ENCODE measurements around the gene ATP10A.

The ATP10A gene

GRCh38 chr15:25717457-25718168 lies 145.5 kb downstream of the ATP10A start:
- DNase-seq, result peak; percentile 85

- DNase-seq, result no peak
These were observed 146.0 kb downstream of the ATP10A start for GRCh38 chr15:25717127-25717456.

GRCh38 chr15:25716414-25717126 lies 146.6 kb downstream of the ATP10A start:
- no peak for DNase-seq

GRCh38 chr15:25715536-25716413 lies 147.4 kb downstream of the ATP10A start:
- DNase-seq, result no peak

- no peak for DNase-seq
These were observed 148.6 kb downstream of the ATP10A start for GRCh38 chr15:25714538-25714840.

GRCh38 chr15:25713736-25714537 lies 149.2 kb downstream of the ATP10A start:
- DNase-seq, result no peak

GRCh38 chr15:25712961-25713355 lies 150.2 kb downstream of the ATP10A start:
- DNase-seq, result no peak

- DNase-seq, result no peak
These were observed 150.8 kb downstream of the ATP10A start for GRCh38 chr15:25712192-25712960.

GRCh38 chr15:25711691-25712090 lies 151.4 kb downstream of the ATP10A start:
- DNase-seq, result no peak

- DNase-seq, result no peak
These were observed 152.0 kb downstream of the ATP10A start for GRCh38 chr15:25711164-25711563.

GRCh38 chr15:25710184-25710583 lies 152.9 kb downstream of the ATP10A start:
- peak; percentile 37 for DNase-seq

GRCh38 chr15:25709437-25710159 lies 153.5 kb downstream of the ATP10A start:
- no peak for DNase-seq

- DNase-seq, result no peak
These were observed 154.7 kb downstream of the ATP10A start for GRCh38 chr15:25708391-25708790.

GRCh38 chr15:25707656-25708365 lies 155.3 kb downstream of the ATP10A start:
- DNase-seq, result no peak

- no peak for DNase-seq
These were observed 156.8 kb downstream of the ATP10A start for GRCh38 chr15:25706176-25706955.

- no peak for DNase-seq
These were observed 157.6 kb downstream of the ATP10A start for GRCh38 chr15:25705433-25706115.

GRCh38 chr15:25703726-25704125 lies 159.4 kb downstream of the ATP10A start:
- no peak for DNase-seq

- peak; percentile 35 for DNase-seq
These were observed 161.2 kb downstream of the ATP10A start for GRCh38 chr15:25701721-25702465.
